ENCODE results near the gene HYDIN.
"Not testable (repeated sequence)": the region's sequence is repeated elsewhere in the genome, so short reads cannot be mapped to it uniquely, and the experiment has no call there.

- TF ChIP-seq CTCF (IDR thresholded peaks at IDR 0.05; ENCODE audit: poor library complexity); EZH2 (IDR thresholded peaks at IDR 0.05; ENCODE audit: borderline replicate concordance); EZH2phosphoT487 (IDR thresholded peaks at IDR 0.05; ENCODE audit: low read depth, severe bottlenecking, unreplicated experiment): not testable (repeated sequence)
These were observed 208.5 kb downstream of the HYDIN start for GRCh38 chr16:71021961-71022537.
